Measurements from ENCODE around the gene PIP4K2C.

DNA sequence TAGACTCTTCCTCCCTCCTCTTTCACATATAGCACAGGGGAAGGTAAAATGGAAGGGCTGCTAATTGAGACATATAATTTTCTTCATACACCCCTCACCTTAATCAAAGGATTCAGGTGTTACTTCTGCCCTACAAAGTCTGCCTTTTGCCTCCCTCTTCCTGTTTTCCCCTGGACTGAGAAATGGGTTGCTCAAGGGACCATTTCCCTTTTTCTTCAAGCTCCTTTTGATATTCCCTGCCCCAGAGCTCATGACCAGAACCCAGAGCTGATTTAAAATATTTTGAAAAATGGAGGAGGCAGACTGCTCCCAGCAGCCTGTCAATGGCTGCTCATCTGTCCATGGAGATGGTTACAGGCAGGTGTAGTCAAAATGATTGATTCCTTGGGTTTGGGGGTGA, 6.3 kb upstream of the PIP4K2C start:
- TF ChIP-seq POLR2AphosphoS5 (IDR thresholded peaks at IDR 0.05) (no peak), POLR2A (IDR thresholded peaks at IDR 0.05; ENCODE audit: low read depth) (no peak)
- TF ChIP-seq, protein P1, sequence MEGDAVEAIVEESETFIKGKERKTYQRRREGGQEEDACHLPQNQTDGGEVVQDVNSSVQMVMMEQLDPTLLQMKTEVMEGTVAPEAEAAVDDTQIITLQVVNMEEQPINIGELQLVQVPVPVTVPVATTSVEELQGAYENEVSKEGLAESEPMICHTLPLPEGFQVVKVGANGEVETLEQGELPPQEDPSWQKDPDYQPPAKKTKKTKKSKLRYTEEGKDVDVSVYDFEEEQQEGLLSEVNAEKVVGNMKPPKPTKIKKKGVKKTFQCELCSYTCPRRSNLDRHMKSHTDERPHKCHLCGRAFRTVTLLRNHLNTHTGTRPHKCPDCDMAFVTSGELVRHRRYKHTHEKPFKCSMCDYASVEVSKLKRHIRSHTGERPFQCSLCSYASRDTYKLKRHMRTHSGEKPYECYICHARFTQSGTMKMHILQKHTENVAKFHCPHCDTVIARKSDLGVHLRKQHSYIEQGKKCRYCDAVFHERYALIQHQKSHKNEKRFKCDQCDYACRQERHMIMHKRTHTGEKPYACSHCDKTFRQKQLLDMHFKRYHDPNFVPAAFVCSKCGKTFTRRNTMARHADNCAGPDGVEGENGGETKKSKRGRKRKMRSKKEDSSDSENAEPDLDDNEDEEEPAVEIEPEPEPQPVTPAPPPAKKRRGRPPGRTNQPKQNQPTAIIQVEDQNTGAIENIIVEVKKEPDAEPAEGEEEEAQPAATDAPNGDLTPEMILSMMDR (IDR thresholded peaks at IDR 0.05), result no peak

Data from esophagus muscularis mucosa (tissue), 3 donors.